GM23338 (cell line): Measurements from ENCODE around the gene COL9A3. TPM values are rescaled to one million over a fixed set of nuclear protein-coding genes. Genes with fewer than 3 reads are reported as not detected.

ENCODE experiments used
- ATAC-seq: fragments of 200-7000 bp; cut with Tn5 transposase; 3 replicates; pipeline ENCODE4 v1.9.1; 2020
- DNase-seq: peaks from one replicate; pipeline ENCODE4 v3.0.0-alpha.2; 2015; ENCODE audit warnings: low spot score
- H2AFZ ChIP-seq: fragments of 200-600 bp; sonication (generic); 2 replicates; pipeline ENCODE4 v1.8.0; 2016; ENCODE audit warnings: antibody characterized with exemption, mild to moderate bottlenecking, moderate library complexity
- H3F3A ChIP-seq: fragments of 200-600 bp; sonication (generic); replicated peaks from 2 replicates; pipeline ENCODE4 v1.8.0; 2017; ENCODE audit warnings: antibody characterized with exemption, mixed run types, low read depth
- H3K27ac ChIP-seq: fragments of 200-600 bp; sonication (generic); 2 replicates; pipeline ENCODE4 v1.6.1; 2016; ENCODE audit warnings: low read depth
- H3K27me3 ChIP-seq: fragments of 200-600 bp; sonication (generic); 2 replicates; pipeline ENCODE4 v1.8.0; 2016; ENCODE audit warnings: mild to moderate bottlenecking, mixed run types, moderate library complexity; ENCODE audit not compliant: insufficient read depth
- H3K36me3 ChIP-seq: fragments of 200-600 bp; sonication (generic); 2 replicates; pipeline ENCODE4 v1.8.0; 2016; ENCODE audit warnings: mild to moderate bottlenecking; ENCODE audit not compliant: insufficient read depth
- H3K4me1 ChIP-seq: fragments of 200-600 bp; sonication (generic); 2 replicates; pipeline ENCODE4 v1.8.0; 2016; ENCODE audit warnings: mild to moderate bottlenecking, moderate library complexity; ENCODE audit not compliant: insufficient read depth
- H3K4me2 ChIP-seq: fragments of 200-600 bp; sonication (generic); 2 replicates; pipeline ENCODE4 v1.7.1; 2017; ENCODE audit warnings: mixed run types
- H3K4me3 ChIP-seq: fragments of 200-600 bp; sonication (generic); 2 replicates; pipeline ENCODE4 v1.6.1; 2016; ENCODE audit warnings: mixed run types
- H3K79me2 ChIP-seq: fragments of 200-600 bp; sonication (generic); replicated peaks from 2 replicates; pipeline ENCODE4 v1.8.0; 2017; ENCODE audit warnings: mild to moderate bottlenecking; ENCODE audit not compliant: insufficient read depth
- H3K9me2 ChIP-seq: fragments of 200-600 bp; sonication (generic); 2 replicates; pipeline ENCODE4 v1.8.0; 2017; ENCODE audit not compliant: insufficient read depth
- H4K20me1 ChIP-seq: fragments of 200-600 bp; sonication (generic); replicated peaks from 2 replicates; pipeline ENCODE4 v1.8.0; 2017; ENCODE audit warnings: mild to moderate bottlenecking; ENCODE audit not compliant: insufficient read depth
- H3K27ac Mint-ChIP-seq: 2 replicates; pipeline ENCODE4 v1.8.0; 2020; ENCODE audit warnings: inconsistent platforms, mild to moderate bottlenecking, moderate library complexity, mixed read lengths
- H3K27me3 Mint-ChIP-seq: 3 replicates; pipeline ENCODE4 v1.8.0; 2022; ENCODE audit warnings: low read depth, mild to moderate bottlenecking, moderate library complexity, mixed read lengths, inconsistent platforms; ENCODE audit not compliant: insufficient read depth, poor library complexity
- H3K36me3 Mint-ChIP-seq: 3 replicates; pipeline ENCODE4 v1.8.0; 2021; ENCODE audit warnings: low read depth, mild to moderate bottlenecking, inconsistent platforms, moderate library complexity, mixed read lengths
- H3K4me1 Mint-ChIP-seq: 3 replicates; pipeline ENCODE4 v1.8.0; 2020; ENCODE audit warnings: mild to moderate bottlenecking, inconsistent platforms, mixed read lengths
- H3K4me3 Mint-ChIP-seq: 3 replicates; pipeline ENCODE4 v1.8.0; 2021; ENCODE audit warnings: moderate library complexity, mild to moderate bottlenecking, inconsistent platforms, mixed read lengths
- H3K9me3 Mint-ChIP-seq: 3 replicates; pipeline ENCODE4 v1.8.0; 2020; ENCODE audit warnings: moderate library complexity, mild to moderate bottlenecking, inconsistent platforms, mixed read lengths
- CREB1 ChIP-seq: fragments of 250-450 bp; sonication (Bioruptor Pico); IDR thresholded peaks from 2 replicates; pipeline ENCODE4 v1.5.0; 2020; ENCODE audit warnings: low read depth, mild to moderate bottlenecking, moderate library complexity
- CTCF ChIP-seq, 2 experiments: fragments of 200-600 bp in 1 of 2; sonication (generic) in 1 of 2; conservative IDR thresholded peaks; 2 replicates each; pipeline versions ENCODE4 v1.5.1 to v1.6.1; 2016 to 2017; ENCODE audit warnings: antibody characterized with exemption in 2 of 2, low read depth in 2 of 2, mild to moderate bottlenecking in 2 of 2, moderate library complexity in 1 of 2
- ETS1 ChIP-seq: IDR thresholded peaks from 2 replicates; pipeline ENCODE4 v1.6.1; 2016; ENCODE audit warnings: antibody characterized with exemption
- EZH2 ChIP-seq: fragments of 200-600 bp; sonication (generic); IDR thresholded peaks from one replicate; pipeline ENCODE4 v1.8.0; 2017; ENCODE audit warnings: antibody characterized with exemption, mild to moderate bottlenecking, low read depth; ENCODE audit not compliant: unreplicated experiment
- EZH2phosphoT487 ChIP-seq: fragments of 200-600 bp; sonication (generic); IDR thresholded peaks from one replicate; pipeline ENCODE4 v1.8.1; 2018; ENCODE audit warnings: antibody characterized with exemption; ENCODE audit not compliant: unreplicated experiment
- JUNB ChIP-seq: IDR thresholded peaks from one replicate; pipeline ENCODE4 v1.6.1; 2016; ENCODE audit warnings: antibody characterized with exemption; ENCODE audit not compliant: unreplicated experiment
- NANOG ChIP-seq: IDR thresholded peaks from 2 replicates; pipeline ENCODE4 v1.6.1; 2016; ENCODE audit warnings: antibody characterized with exemption, borderline replicate concordance
- POLR2AphosphoS5 ChIP-seq: IDR thresholded peaks from 2 replicates; pipeline ENCODE4 v1.6.1; 2016; ENCODE audit warnings: antibody characterized with exemption, low read depth
- REST ChIP-seq: IDR thresholded peaks from one replicate; pipeline ENCODE4 v1.6.1; 2018; ENCODE audit warnings: antibody characterized with exemption; ENCODE audit not compliant: unreplicated experiment
- STAT1 ChIP-seq: IDR thresholded peaks from one replicate; pipeline ENCODE4 v1.6.1; 2016; ENCODE audit warnings: antibody characterized with exemption; ENCODE audit not compliant: unreplicated experiment
- ZNF114 ChIP-seq: fragments of 250-450 bp; sonication (Bioruptor Pico); IDR thresholded peaks from 2 replicates; pipeline ENCODE4 v1.5.0; 2020; ENCODE audit warnings: mild to moderate bottlenecking, moderate library complexity
- ZNF331 ChIP-seq: fragments of 250-450 bp; sonication (Bioruptor Pico); IDR thresholded peaks from 2 replicates; pipeline ENCODE4 v1.5.0; 2020; ENCODE audit warnings: low read depth, mild to moderate bottlenecking, moderate library complexity
- ZNF462 ChIP-seq: fragments of 250-450 bp; sonication (Bioruptor Pico); IDR thresholded peaks from 2 replicates; pipeline ENCODE4 v1.5.0; 2020; ENCODE audit warnings: mild to moderate bottlenecking, moderate library complexity
- polyA plus RNA-seq: library from polyadenylated mRNA; unstranded; fragments of >200 nt; fragmentation: Nextera tagmentation; extraction: Ambion mirVana; gene quantifications from 2 replicates; pipeline ENCODE4 v1.2.1, GENCODE V29; 2016
- total RNA-seq: library from RNA; depleted of rRNA; stranded (reverse); fragments of >200 nt; shearing (Covaris generic); gene quantifications from 2 replicates; pipeline ENCODE4 v1.2.3, GENCODE V29; 2014

Gene COL9A3
- total and polyA plus RNA-seq, 2 experiments from 2014 or later = 74.9 to 113 TPM

- ATAC-seq = no peak
- Histone ChIP-seq H3K27me3 (no peaks in the 10 kb centered on the region), H3K4me1 (no peaks in the 10 kb centered on the region; the same call in 1 of the 2 replicates)
These were observed 45.9 kb upstream of the COL9A3 start for GRCh38 chr20:62770916-62771315.

More at GRCh38 chr20:62770916-62771315, 45.9 kb upstream of the COL9A3 start:
- no peaks in the 10 kb centered on the region for H3K79me2 ChIP-seq
- H3K36me3 ChIP-seq = no peaks in the 10 kb centered on the region
- no peak overlapping the region for H3K27ac ChIP-seq
- no peaks in the 10 kb centered on the region for H3K9me2 ChIP-seq
- no peak overlapping the region for H3K4me3 ChIP-seq
- Mint-ChIP-seq H3K27ac (no peak overlapping the region), H3K9me3 (no peaks in the 10 kb centered on the region), H3K4me1 (peaks cover 20% of the 10 kb centered on the region), H3K4me3 (no peak overlapping the region), H3K27me3 (peaks cover 4% of the 10 kb centered on the region), H3K36me3 (no peaks in the 10 kb centered on the region)
- no peak overlapping the region for H2AFZ ChIP-seq
- no peak for DNase-seq
- H4K20me1 ChIP-seq = no peaks in the 10 kb centered on the region
- TF ChIP-seq NANOG = no peak
- no peak for TF ChIP-seq ZNF331 (CRISPR knock-in tag)
- TF ChIP-seq STAT1 = no peak
- no peak for TF ChIP-seq ZNF114 (CRISPR knock-in tag)
- TF ChIP-seq ZNF462 (CRISPR knock-in tag) = no peak
- TF ChIP-seq CREB1 (CRISPR knock-in tag) = no peak
- TF ChIP-seq CTCF (conservative IDR thresholded peaks at IDR 0.05; ENCODE audit: low read depth in 2 of 2) = no peak
- TF ChIP-seq ETS1 = no peak
- TF ChIP-seq REST = no peak
- TF ChIP-seq POLR2AphosphoS5 = no peak
- TF ChIP-seq EZH2phosphoT487 = no peak
- TF ChIP-seq EZH2 = no peak
- TF ChIP-seq JUNB = no peak
- no peak overlapping the region for H3K4me2 ChIP-seq
- 0 out of 2 replicates have a peak, but pooled peaks cover 2% of the 10 kb centered on the region for H3F3A ChIP-seq
